Glutamatergic neuron (in vitro differentiated cells): Measurements from ENCODE around the gene LGMN. TPM values are rescaled to one million over a fixed set of nuclear protein-coding genes. Genes with fewer than 3 reads are reported as not detected.
"Not testable (repeated sequence)": the region's sequence is repeated elsewhere in the genome, so short reads cannot be mapped to it uniquely, and the experiment has no call there.

ENCODE experiments used
- DNase-seq: peaks from one replicate; pipeline ENCODE4 v3.0.0; 2022
- H3K27ac Mint-ChIP-seq: one replicate; pipeline ENCODE4 v1.8.0; 2020; ENCODE audit warnings: mild to moderate bottlenecking, mixed read lengths, inconsistent platforms; ENCODE audit not compliant: unreplicated experiment
- H3K27me3 Mint-ChIP-seq: one replicate; pipeline ENCODE4 v1.8.0; 2020; ENCODE audit warnings: mild to moderate bottlenecking, moderate library complexity, mixed read lengths, inconsistent platforms; ENCODE audit not compliant: unreplicated experiment
- H3K36me3 Mint-ChIP-seq: one replicate; pipeline ENCODE4 v1.8.0; 2020; ENCODE audit warnings: mild to moderate bottlenecking, mixed read lengths, inconsistent platforms; ENCODE audit not compliant: unreplicated experiment
- H3K4me1 Mint-ChIP-seq: one replicate; pipeline ENCODE4 v1.8.0; 2020; ENCODE audit warnings: mild to moderate bottlenecking, low read depth, mixed read lengths, inconsistent platforms; ENCODE audit not compliant: unreplicated experiment
- H3K4me3 Mint-ChIP-seq: one replicate; pipeline ENCODE4 v1.8.0; 2020; ENCODE audit warnings: mild to moderate bottlenecking, mixed read lengths, inconsistent platforms; ENCODE audit not compliant: unreplicated experiment
- H3K9me3 Mint-ChIP-seq: one replicate; pipeline ENCODE4 v1.8.0; 2020; ENCODE audit warnings: mild to moderate bottlenecking, moderate library complexity, mixed read lengths, inconsistent platforms; ENCODE audit not compliant: unreplicated experiment
- total RNA-seq: library from RNA; stranded (reverse); fragmentation: NEBNext Ultra II Directional; extraction: Animal tissue kit (Norgen Biotek cat#: 25700); gene quantifications from one replicate; pipeline ENCODE4 v1.2.1, GENCODE V29; 2021; ENCODE audit not compliant: unreplicated experiment
- TF ChIP-seq, protein P1 (sequence below): fragments of 200-600 bp; sonication (generic); IDR thresholded peaks from one replicate; pipeline ENCODE4 v1.5.0; 2021; ENCODE audit not compliant: partially characterized antibody, unreplicated experiment

LGMN gene
- total RNA-seq, 1 donor from 2014 or later: 36.9 TPM

DNA sequence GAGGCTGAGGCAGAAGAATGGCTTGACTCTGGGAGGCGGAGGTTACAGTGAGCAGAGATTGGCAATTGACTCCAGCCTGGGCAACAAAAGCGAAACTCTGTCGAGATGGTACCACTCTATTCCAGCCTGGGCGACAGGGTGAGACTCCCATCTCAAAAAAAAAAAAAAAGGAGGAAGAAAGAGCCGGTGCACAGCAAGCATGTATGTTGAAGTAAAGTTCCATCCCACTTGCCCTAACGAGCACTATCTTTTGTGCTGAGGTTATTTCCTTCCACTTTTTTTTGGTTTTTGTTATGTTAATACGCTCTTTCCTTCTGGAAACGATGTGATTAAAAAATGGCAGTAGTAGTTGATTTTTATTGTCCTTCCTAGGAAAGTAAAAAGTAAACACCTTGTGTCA lies 26.1 kb upstream of the LGMN start:
- no peaks in the 10 kb centered on the region for H3K36me3 Mint-ChIP-seq
- H3K4me3 Mint-ChIP-seq: no peak overlapping the region
- no peak overlapping the region for H3K27ac Mint-ChIP-seq
- H3K27me3 Mint-ChIP-seq: peaks cover 1% of the 10 kb centered on the region
- no peak for DNase-seq
- no peaks in the 10 kb centered on the region for H3K4me1 Mint-ChIP-seq
- H3K9me3 Mint-ChIP-seq: peaks cover 1% of the 10 kb centered on the region
- TF ChIP-seq, protein P1, sequence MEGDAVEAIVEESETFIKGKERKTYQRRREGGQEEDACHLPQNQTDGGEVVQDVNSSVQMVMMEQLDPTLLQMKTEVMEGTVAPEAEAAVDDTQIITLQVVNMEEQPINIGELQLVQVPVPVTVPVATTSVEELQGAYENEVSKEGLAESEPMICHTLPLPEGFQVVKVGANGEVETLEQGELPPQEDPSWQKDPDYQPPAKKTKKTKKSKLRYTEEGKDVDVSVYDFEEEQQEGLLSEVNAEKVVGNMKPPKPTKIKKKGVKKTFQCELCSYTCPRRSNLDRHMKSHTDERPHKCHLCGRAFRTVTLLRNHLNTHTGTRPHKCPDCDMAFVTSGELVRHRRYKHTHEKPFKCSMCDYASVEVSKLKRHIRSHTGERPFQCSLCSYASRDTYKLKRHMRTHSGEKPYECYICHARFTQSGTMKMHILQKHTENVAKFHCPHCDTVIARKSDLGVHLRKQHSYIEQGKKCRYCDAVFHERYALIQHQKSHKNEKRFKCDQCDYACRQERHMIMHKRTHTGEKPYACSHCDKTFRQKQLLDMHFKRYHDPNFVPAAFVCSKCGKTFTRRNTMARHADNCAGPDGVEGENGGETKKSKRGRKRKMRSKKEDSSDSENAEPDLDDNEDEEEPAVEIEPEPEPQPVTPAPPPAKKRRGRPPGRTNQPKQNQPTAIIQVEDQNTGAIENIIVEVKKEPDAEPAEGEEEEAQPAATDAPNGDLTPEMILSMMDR: no peak

DNA sequence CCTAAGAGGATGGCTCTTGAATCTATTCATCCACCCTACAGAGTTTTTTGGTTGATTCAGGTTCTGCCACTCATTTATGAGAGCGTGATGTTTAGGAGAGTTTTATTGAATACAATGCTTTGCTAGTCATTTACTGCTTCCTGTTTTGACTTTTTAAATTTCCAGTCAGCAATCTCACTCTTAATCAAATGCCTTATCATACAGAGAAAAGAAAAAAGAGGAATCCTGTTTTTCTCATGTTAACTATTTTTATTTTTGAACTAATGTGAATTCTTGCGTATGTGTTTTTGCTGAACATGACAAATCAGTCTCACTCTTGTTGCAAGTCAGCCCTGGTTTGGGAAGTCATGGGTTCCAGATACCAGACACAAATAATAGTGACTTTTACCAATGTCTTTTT lies 22.1 kb upstream of the LGMN start:
- H3K4me3 Mint-ChIP-seq: no peak overlapping the region

DNA sequence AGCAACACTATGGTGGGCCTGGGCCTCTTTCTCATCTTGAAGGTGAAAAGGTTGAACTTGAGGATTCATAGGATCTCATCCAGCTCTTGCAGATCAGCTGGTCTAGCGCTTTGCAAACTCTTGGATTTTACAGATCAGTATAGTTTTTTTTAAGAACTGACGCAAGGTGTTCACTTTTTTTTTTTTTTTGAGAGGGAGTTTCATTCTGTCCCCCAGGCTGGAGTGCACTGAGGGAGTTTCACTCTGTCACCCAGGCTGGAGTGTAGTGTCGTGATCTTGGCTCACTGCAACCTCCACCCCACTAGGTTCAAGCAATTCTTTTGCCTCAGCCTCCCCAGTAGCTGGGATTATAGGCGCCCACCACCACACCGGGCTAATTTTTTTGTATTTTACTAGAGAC lies 20.4 kb upstream of the LGMN start:
- no peaks in the 10 kb centered on the region for H3K4me1 Mint-ChIP-seq
- H3K9me3 Mint-ChIP-seq: peaks cover 1% of the 10 kb centered on the region
- TF ChIP-seq, protein P1: no peak
- no peak for DNase-seq
- no peaks in the 10 kb centered on the region for H3K36me3 Mint-ChIP-seq
- no peak overlapping the region for H3K4me3 Mint-ChIP-seq
- no peak overlapping the region for H3K27ac Mint-ChIP-seq
- H3K27me3 Mint-ChIP-seq: peaks cover 1% of the 10 kb centered on the region

More for the DNA sequence above, 22.1 kb upstream of the LGMN start:
- TF ChIP-seq, protein P1: no peak
- H3K9me3 Mint-ChIP-seq: peaks cover 1% of the 10 kb centered on the region
- no peak for DNase-seq
- H3K36me3 Mint-ChIP-seq: no peaks in the 10 kb centered on the region
- no peak overlapping the region for H3K27ac Mint-ChIP-seq
- peaks cover 1% of the 10 kb centered on the region for H3K27me3 Mint-ChIP-seq
- no peaks in the 10 kb centered on the region for H3K4me1 Mint-ChIP-seq

DNA sequence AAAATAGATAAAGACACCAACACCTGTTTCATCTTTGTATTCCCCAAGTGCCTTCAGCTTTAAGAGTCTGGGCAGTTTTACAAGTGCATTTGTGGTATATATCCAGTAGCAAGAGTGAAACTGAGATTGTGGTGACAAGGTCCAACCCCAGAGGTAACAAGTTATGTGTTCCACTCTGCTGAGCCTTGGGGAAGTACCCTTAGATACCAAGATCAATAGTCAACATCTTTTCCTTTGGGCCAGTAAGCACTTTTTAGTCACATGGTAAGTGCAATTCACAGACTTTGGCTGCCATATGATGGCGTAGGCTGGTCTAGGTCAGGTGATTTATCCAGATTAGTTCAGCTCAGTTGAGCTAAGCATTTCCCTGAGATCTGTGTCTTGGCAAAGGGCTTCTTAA lies 19.8 kb upstream of the LGMN start:
- H3K27ac Mint-ChIP-seq, H3K36me3 Mint-ChIP-seq, H3K27me3 Mint-ChIP-seq, DNase-seq, H3K4me3 Mint-ChIP-seq, H3K4me1 Mint-ChIP-seq, H3K9me3 Mint-ChIP-seq: not testable (repeated sequence)

DNA sequence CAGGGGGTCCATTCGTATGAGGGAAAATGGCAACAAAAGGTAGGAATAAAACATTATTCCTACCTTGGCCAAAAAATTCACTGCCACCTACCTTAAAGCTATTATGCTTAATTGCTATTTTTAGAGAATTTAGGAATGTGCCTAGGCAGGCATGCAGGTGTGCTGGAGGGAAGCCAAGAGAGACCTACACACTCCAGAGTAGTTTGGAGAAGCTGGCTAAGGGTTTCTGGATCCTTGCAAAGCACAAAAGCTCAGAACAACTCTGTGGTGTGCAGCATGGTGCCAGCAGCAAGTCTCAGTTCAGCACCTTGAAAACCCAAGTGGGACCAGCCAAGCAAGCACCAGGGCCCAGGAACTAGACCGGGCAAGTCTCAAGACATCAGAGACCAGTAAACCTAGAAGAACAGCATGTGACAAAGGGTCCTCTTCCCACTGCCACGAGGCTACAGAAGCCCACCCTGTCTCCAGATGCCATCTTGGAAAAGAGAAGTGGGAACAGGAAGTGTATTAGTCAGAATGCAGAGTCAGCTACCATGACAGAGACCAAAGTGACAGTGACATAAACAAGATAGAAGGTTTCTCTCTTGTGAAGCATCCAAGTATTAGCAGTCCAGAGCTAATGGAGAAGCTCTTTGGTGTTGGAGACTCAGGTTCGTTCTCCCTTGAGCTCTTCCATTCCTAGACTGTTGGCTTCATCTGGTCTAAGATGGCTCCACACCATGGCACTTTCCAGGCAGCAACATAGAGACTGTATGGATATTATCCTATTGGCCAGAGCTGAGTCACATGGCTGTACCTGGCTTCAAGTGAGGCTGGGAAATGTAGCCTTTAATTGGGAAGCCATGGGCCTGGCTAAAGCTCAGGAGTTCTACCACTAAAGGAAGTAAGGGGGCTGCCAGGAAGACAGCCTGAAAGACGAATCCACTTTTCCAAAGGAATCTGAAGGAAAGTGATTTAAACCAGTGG lies 15.5 kb upstream of the LGMN start:
- not testable (repeated sequence) for H3K4me1 Mint-ChIP-seq, DNase-seq, H3K27me3 Mint-ChIP-seq, H3K9me3 Mint-ChIP-seq, H3K27ac Mint-ChIP-seq, H3K36me3 Mint-ChIP-seq, H3K4me3 Mint-ChIP-seq

DNA sequence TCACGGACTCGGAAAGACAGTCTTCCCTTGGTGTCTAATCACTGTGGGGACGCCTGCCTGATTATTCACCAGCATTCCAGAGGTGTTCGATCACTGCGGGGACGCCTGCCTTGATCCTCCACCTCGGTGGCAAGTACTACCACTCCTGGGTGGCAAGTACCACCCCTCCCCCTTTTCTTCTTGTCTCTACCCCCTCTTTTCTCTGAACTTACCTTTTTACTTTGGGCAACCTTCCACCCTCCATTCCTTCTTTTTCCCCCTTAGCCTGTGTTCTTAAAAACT lies 12.0 kb upstream of the LGMN start:
- H3K36me3 Mint-ChIP-seq: no peaks in the 10 kb centered on the region
- TF ChIP-seq, protein P1: no peak
- peaks cover 2% of the 10 kb centered on the region for H3K27me3 Mint-ChIP-seq
- no peak overlapping the region for H3K4me3 Mint-ChIP-seq
- peaks cover 2% of the 10 kb centered on the region for H3K4me1 Mint-ChIP-seq
- H3K9me3 Mint-ChIP-seq: peaks cover 2% of the 10 kb centered on the region
- DNase-seq: no peak
- no peak overlapping the region for H3K27ac Mint-ChIP-seq
